Mesodermal cell (in vitro differentiated cells): ENCODE measurements around the gene PRRT4.
A peak's percentile ranks its signal among the peaks of the same experiment; 100 is the strongest.

ENCODE experiments used
- H3K27ac ChIP-seq: 2 replicates; pipeline ENCODE4 v1.7.0; 2013; ENCODE audit warnings: mild to moderate bottlenecking, low read depth, low read length, moderate library complexity; ENCODE audit not compliant: severe bottlenecking
- H3K36me3 ChIP-seq: 2 replicates; pipeline ENCODE4 v1.7.1; 2013; ENCODE audit warnings: mild to moderate bottlenecking, low read length, moderate library complexity; ENCODE audit not compliant: control insufficient read depth, insufficient read depth
- H3K4me1 ChIP-seq: one replicate; pipeline ENCODE4 v1.7.1; 2013; ENCODE audit warnings: mild to moderate bottlenecking, low read length; ENCODE audit not compliant: insufficient read depth, control insufficient read depth, poor library complexity, severe bottlenecking
- H3K4me3 ChIP-seq: 2 replicates; pipeline ENCODE4 v1.7.0; 2013; ENCODE audit warnings: low read length, control low read depth, mild to moderate bottlenecking; ENCODE audit not compliant: insufficient read depth, poor library complexity, severe bottlenecking; ENCODE audit errors: extremely low read depth
- H3K9me3 ChIP-seq: 2 replicates; pipeline ENCODE4 v1.7.1; 2013; ENCODE audit warnings: mild to moderate bottlenecking, low read length, moderate library complexity; ENCODE audit not compliant: control insufficient read depth
- WGBS, 2 experiments: methylation state at CpG; one replicate each; pipeline ENCODE4 v1.1.5; 2013; ENCODE audit warnings: missing lambda C conversion rate in 2 of 2; ENCODE audit not compliant: insufficient coverage in 2 of 2; 5-methylcytosine and 5-hydroxymethylcytosine counted together

The PRRT4 gene

GRCh38 chr7:128344431-128344774, 17.1 kb downstream of the PRRT4 start:
- peaks cover 9% of the 10 kb centered on the region for H3K4me1 ChIP-seq
- no peaks in the 10 kb centered on the region for H3K9me3 ChIP-seq
- no peak overlapping the region for H3K27ac ChIP-seq
- peak overlapping the region; percentile 78 for H3K4me3 ChIP-seq
- H3K36me3 ChIP-seq = peaks cover 10% of the 10 kb centered on the region
- WGBS, 2 experiments = 85 to 94% methylated on average over 4 to 5 of the region's 5 CpGs

GRCh38 chr7:128343554-128344430, 17.7 kb downstream of the PRRT4 start, which contains the start of gene RBM28:
RBM28 (minus strand) TSS chr7:128343908; CDS start chr7:128343793, 115 bp downstream.
- 0 to 7% methylated on average over 29 to 30 of the region's 49 CpGs for WGBS, 2 experiments
- Histone ChIP-seq H3K36me3 (peaks cover 17% of the 10 kb centered on the region), H3K27ac (peak within 1 kb of the TSS; percentile 88), H3K4me3 (peak within 1 kb of the TSS; percentile 78), H3K9me3 (no peaks in the 10 kb centered on the region), H3K4me1 (peaks cover 9% of the 10 kb centered on the region)

GRCh38 chr7:128341733-128342132, 19.8 kb downstream of the PRRT4 start:
- no peak overlapping the region for H3K27ac ChIP-seq
- no peaks in the 10 kb centered on the region for H3K9me3 ChIP-seq
- peaks cover 9% of the 10 kb centered on the region for H3K4me1 ChIP-seq
- WGBS, 2 experiments = 98 to 100% methylated on average over 2 to 4 of the region's 6 CpGs
- H3K4me3 ChIP-seq = no peak overlapping the region
- peaks cover 37% of the 10 kb centered on the region for H3K36me3 ChIP-seq

GRCh38 chr7:128335730-128336129, 25.8 kb downstream of the PRRT4 start:
- Histone ChIP-seq H3K27ac (no peak overlapping the region), H3K4me3 (no peak overlapping the region), H3K4me1 (no peaks in the 10 kb centered on the region), H3K9me3 (no peaks in the 10 kb centered on the region), H3K36me3 (peaks cover 94% of the 10 kb centered on the region)
- 92% methylated on average over 1 of the region's 3 CpGs; no CpG with 5 or more reads in 1 of the 2 experiments for WGBS, 2 experiments

- no peak overlapping the region for H3K4me3 ChIP-seq
- WGBS, 2 experiments = 93 to 100% methylated on average over 7 to 8 of the region's 9 CpGs
- no peaks in the 10 kb centered on the region for H3K9me3 ChIP-seq
- no peak overlapping the region for H3K27ac ChIP-seq
- H3K4me1 ChIP-seq = no peaks in the 10 kb centered on the region
- H3K36me3 ChIP-seq = peaks cover 82% of the 10 kb centered on the region
These were observed 37.2 kb downstream of the PRRT4 start for GRCh38 chr7:128324368-128324680.

GRCh38 chr7:128323459-128324367, 37.8 kb downstream of the PRRT4 start:
- H3K4me3 ChIP-seq = no peak overlapping the region
- no peaks in the 10 kb centered on the region for H3K9me3 ChIP-seq
- H3K4me1 ChIP-seq = no peaks in the 10 kb centered on the region
- 95 to 97% methylated on average over 7 of the region's 10 CpGs for WGBS, 2 experiments
- no peak overlapping the region for H3K27ac ChIP-seq
- H3K36me3 ChIP-seq = peaks cover 82% of the 10 kb centered on the region

- Histone ChIP-seq H3K27ac (no peak overlapping the region), H3K4me3 (no peak overlapping the region), H3K36me3 (peaks cover 85% of the 10 kb centered on the region), H3K9me3 (no peaks in the 10 kb centered on the region), H3K4me1 (no peaks in the 10 kb centered on the region)
These were observed 38.5 kb downstream of the PRRT4 start for GRCh38 chr7:128323040-128323439.

GRCh38 chr7:128322040-128322643, 39.3 kb downstream of the PRRT4 start:
- H3K4me1 ChIP-seq = no peaks in the 10 kb centered on the region
- H3K36me3 ChIP-seq = peaks cover 85% of the 10 kb centered on the region
- no peak overlapping the region for H3K4me3 ChIP-seq
- H3K9me3 ChIP-seq = no peaks in the 10 kb centered on the region
- no peak overlapping the region for H3K27ac ChIP-seq
- 100% methylated on average over 1 of the region's 3 CpGs for WGBS, 2 experiments

GRCh38 chr7:128321044-128321422, 40.5 kb downstream of the PRRT4 start:
- H3K4me3 ChIP-seq = no peak overlapping the region
- 96 to 97% methylated on average over 4 to 5 of the region's 5 CpGs for WGBS, 2 experiments
- H3K27ac ChIP-seq = no peak overlapping the region
- H3K9me3 ChIP-seq = no peaks in the 10 kb centered on the region
- H3K4me1 ChIP-seq = no peaks in the 10 kb centered on the region
- peaks cover 85% of the 10 kb centered on the region for H3K36me3 ChIP-seq

- no peaks in the 10 kb centered on the region for H3K9me3 ChIP-seq
- H3K4me3 ChIP-seq = no peak overlapping the region
- no peaks in the 10 kb centered on the region for H3K4me1 ChIP-seq
- no CpG with 5 or more reads among the region's 5 CpGs for WGBS, 2 experiments
- H3K27ac ChIP-seq = no peak overlapping the region
- peaks cover 91% of the 10 kb centered on the region for H3K36me3 ChIP-seq
These were observed 42.8 kb downstream of the PRRT4 start for GRCh38 chr7:128318691-128319090.
